SK-N-SH treated with all-trans-retinoic acid at 6 μM for 48 hours (cell line): ENCODE results near the gene ARRDC3.

Experiments
- ATAC-seq: fragments of 200-7000 bp; cut with Tn5 transposase; 3 replicates; pipeline ENCODE4 v1.9.1; 2020; ENCODE audit warnings: mild to moderate bottlenecking, moderate library complexity
- ARNTL ChIP-seq: fragments of 450-650 bp; formaldehyde crosslinking; IDR thresholded peaks from 2 replicates; pipeline ENCODE4 v1.5.0; 2020; ENCODE audit warnings: low read depth, mild to moderate bottlenecking, moderate library complexity, borderline replicate concordance
- BACH2 ChIP-seq: fragments of 250-450 bp; sonication (Bioruptor Pico); IDR thresholded peaks from 2 replicates; pipeline ENCODE4 v1.9.0; 2021; ENCODE audit warnings: mild to moderate bottlenecking, borderline replicate concordance
- CSDC2 ChIP-seq: fragments of 250-450 bp; sonication (Bioruptor Pico); IDR thresholded peaks from 2 replicates; pipeline ENCODE4 v1.5.0; 2020; ENCODE audit warnings: mild to moderate bottlenecking, moderate library complexity
- ESRRG ChIP-seq: fragments of 250-450 bp; sonication (Bioruptor Pico); IDR thresholded peaks from 2 replicates; pipeline ENCODE4 v1.6.1; 2021; ENCODE audit warnings: mild to moderate bottlenecking
- GLIS3 ChIP-seq: fragments of 250-450 bp; sonication (Bioruptor Pico); IDR thresholded peaks from 2 replicates; pipeline ENCODE4 v1.5.0; 2020; ENCODE audit warnings: mild to moderate bottlenecking, moderate library complexity
- ISL1 ChIP-seq: fragments of 250-450 bp; sonication (Bioruptor Pico); IDR thresholded peaks from 2 replicates; pipeline ENCODE4 v2.1.2; 2022; ENCODE audit warnings: mild to moderate bottlenecking, moderate library complexity
- OSR1 ChIP-seq: fragments of 250-450 bp; sonication (Bioruptor Pico); IDR thresholded peaks from 2 replicates; pipeline ENCODE4 v1.8.0; 2022; ENCODE audit warnings: moderate library complexity, mild to moderate bottlenecking, inconsistent platforms
- PPARA ChIP-seq: fragments of 250-450 bp; sonication (Bioruptor Pico); IDR thresholded peaks from 2 replicates; pipeline ENCODE4 v1.5.0; 2020; ENCODE audit warnings: mild to moderate bottlenecking, borderline replicate concordance
- RARB ChIP-seq: fragments of 250-450 bp; sonication (Bioruptor Pico); IDR thresholded peaks from 2 replicates; pipeline ENCODE4 v1.8.0; 2021; ENCODE audit warnings: mild to moderate bottlenecking, moderate library complexity
- SNAI2 ChIP-seq: fragments of 250-450 bp; sonication (Bioruptor Pico); IDR thresholded peaks from 2 replicates; pipeline ENCODE4 v1.5.0; 2020; ENCODE audit warnings: mild to moderate bottlenecking, moderate library complexity
- TCF4 ChIP-seq: fragments of 250-450 bp; sonication (Bioruptor Pico); IDR thresholded peaks from 2 replicates; pipeline ENCODE4 v1.8.0; 2021; ENCODE audit warnings: mild to moderate bottlenecking, moderate library complexity, borderline replicate concordance
- ZC3H10 ChIP-seq: fragments of 250-450 bp; sonication (Bioruptor Pico); IDR thresholded peaks from 2 replicates; pipeline ENCODE4 v1.5.1; 2021; ENCODE audit warnings: mild to moderate bottlenecking, moderate library complexity
- ZFP3 ChIP-seq: fragments of 250-450 bp; sonication (Bioruptor Pico); IDR thresholded peaks from 2 replicates; pipeline ENCODE4 v1.5.0; 2020; ENCODE audit warnings: mild to moderate bottlenecking, moderate library complexity
- ZFP30 ChIP-seq: fragments of 450-650 bp; formaldehyde crosslinking; IDR thresholded peaks from 2 replicates; pipeline ENCODE4 v1.5.0; 2022; ENCODE audit warnings: mild to moderate bottlenecking, moderate library complexity
- ZNF70 ChIP-seq: fragments of 450-650 bp; formaldehyde crosslinking; IDR thresholded peaks from 2 replicates; pipeline ENCODE4 v1.5.0; 2020; ENCODE audit warnings: mild to moderate bottlenecking, moderate library complexity
- ZNF8 ChIP-seq: fragments of 450-650 bp; formaldehyde crosslinking; IDR thresholded peaks from 2 replicates; pipeline ENCODE4 v1.5.0; 2020; ENCODE audit warnings: mild to moderate bottlenecking, moderate library complexity
- TF ChIP-seq, protein P1 (sequence below): fragments of 250-450 bp; sonication (Bioruptor Pico); IDR thresholded peaks from 2 replicates; pipeline ENCODE4 v1.8.0; 2020; ENCODE audit warnings: mild to moderate bottlenecking, moderate library complexity, borderline replicate concordance
- TF ChIP-seq, protein P2 (sequence below): fragments of 250-450 bp; sonication (Bioruptor Pico); IDR thresholded peaks from 2 replicates; pipeline ENCODE4 v1.5.1; 2020; ENCODE audit warnings: low read depth, mild to moderate bottlenecking, moderate library complexity
- TF ChIP-seq, protein P3 (sequence below): fragments of 250-450 bp; sonication (Bioruptor Pico); IDR thresholded peaks from 2 replicates; pipeline ENCODE4 v1.8.0; 2021; ENCODE audit warnings: low read depth, mild to moderate bottlenecking, moderate library complexity, borderline replicate concordance
- TF ChIP-seq, protein P4 (sequence below): fragments of 250-450 bp; sonication (Bioruptor Pico); IDR thresholded peaks from 2 replicates; pipeline ENCODE4 v1.5.0; 2020; ENCODE audit warnings: mild to moderate bottlenecking, moderate library complexity
- TF ChIP-seq, protein P5 (sequence below): fragments of 250-450 bp; sonication (Bioruptor Pico); IDR thresholded peaks from 2 replicates; pipeline ENCODE4 v1.5.1; 2021; ENCODE audit warnings: mild to moderate bottlenecking, moderate library complexity

Gene ARRDC3

DNA sequence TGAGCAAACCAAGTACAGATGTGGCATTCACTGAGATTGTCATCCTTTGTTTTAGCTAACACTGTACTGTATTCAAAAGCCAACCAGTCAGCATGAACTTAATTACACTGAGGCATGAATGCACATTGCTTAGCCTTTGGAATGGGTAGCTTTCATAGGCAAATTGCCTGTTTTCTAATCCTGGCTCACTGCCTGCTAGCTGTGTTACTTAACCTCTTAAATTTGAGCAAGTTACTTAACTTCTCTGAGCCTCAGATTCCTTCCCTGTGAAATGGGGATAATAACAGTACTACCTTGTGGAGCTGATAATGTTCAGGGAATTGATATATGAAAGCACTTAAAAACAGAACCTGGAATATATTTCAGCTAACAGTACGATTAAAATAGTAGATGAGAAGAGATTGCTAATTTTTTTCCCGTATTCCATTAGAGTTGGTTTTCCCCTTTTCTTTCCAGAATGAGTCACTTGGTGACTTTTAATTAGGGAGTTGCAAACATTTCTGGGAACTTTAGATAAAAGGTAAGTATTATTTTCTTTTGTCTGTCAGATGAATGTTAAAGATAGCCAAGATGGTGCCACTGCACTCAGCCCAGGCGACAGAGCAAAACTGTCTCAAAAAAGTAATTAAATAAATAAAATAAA lies 43.9 kb downstream of the ARRDC3 start:
- ATAC-seq: peak; percentile 75
- TF ChIP-seq ISL1: peak; percentile 91
- TF ChIP-seq BACH2 (CRISPR knock-in tag): no peak

DNA sequence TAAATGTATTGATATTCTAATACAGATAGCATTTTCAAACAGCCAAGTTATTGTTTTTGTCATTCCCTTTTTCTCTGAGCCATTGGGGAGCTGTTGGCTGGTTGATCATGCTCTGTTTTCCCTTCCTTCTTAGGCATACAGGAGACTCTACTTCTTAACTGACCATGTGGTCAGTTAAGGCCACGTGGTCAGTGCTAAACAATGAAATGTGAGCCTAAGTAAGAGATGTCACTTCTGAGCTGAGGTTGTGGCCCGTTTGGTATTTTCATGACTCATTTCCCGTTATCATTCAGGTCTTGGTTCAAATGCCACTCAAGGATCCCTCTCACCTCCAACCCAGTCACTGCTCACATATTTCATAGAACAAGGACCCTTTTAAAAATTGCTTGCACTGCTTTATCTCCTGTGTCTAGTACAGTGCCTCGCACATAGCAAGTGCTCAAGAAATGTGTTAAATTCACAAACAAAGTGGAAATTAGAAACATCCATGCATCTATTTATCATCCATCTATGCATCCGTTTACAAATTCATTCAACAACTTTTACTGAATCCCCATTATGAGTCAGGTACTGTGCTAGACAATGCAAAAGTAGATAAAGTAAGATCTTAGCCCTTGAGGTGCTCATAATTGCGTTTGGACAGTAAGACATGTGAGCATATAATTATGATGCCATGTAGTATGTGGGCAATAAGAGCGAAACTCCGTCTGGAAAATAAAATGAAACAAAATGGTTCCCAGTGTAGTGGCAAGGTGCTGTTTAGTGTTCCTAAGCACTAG lies 50.7 kb downstream of the ARRDC3 start:
- TF ChIP-seq, protein P1, sequence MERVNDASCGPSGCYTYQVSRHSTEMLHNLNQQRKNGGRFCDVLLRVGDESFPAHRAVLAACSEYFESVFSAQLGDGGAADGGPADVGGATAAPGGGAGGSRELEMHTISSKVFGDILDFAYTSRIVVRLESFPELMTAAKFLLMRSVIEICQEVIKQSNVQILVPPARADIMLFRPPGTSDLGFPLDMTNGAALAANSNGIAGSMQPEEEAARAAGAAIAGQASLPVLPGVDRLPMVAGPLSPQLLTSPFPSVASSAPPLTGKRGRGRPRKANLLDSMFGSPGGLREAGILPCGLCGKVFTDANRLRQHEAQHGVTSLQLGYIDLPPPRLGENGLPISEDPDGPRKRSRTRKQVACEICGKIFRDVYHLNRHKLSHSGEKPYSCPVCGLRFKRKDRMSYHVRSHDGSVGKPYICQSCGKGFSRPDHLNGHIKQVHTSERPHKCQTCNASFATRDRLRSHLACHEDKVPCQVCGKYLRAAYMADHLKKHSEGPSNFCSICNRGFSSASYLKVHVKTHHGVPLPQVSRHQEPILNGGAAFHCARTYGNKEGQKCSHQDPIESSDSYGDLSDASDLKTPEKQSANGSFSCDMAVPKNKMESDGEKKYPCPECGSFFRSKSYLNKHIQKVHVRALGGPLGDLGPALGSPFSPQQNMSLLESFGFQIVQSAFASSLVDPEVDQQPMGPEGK (CRISPR knock-in tag): no peak
- TF ChIP-seq ISL1: no peak
- TF ChIP-seq ZNF8 (CRISPR knock-in tag): no peak
- TF ChIP-seq, protein P2, sequence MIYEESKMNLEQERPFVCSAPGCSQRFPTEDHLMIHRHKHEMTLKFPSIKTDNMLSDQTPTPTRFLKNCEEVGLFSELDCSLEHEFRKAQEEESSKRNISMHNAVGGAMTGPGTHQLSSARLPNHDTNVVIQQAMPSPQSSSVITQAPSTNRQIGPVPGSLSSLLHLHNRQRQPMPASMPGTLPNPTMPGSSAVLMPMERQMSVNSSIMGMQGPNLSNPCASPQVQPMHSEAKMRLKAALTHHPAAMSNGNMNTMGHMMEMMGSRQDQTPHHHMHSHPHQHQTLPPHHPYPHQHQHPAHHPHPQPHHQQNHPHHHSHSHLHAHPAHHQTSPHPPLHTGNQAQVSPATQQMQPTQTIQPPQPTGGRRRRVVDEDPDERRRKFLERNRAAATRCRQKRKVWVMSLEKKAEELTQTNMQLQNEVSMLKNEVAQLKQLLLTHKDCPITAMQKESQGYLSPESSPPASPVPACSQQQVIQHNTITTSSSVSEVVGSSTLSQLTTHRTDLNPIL (CRISPR knock-in tag): no peak
- TF ChIP-seq OSR1: no peak
- no peak for TF ChIP-seq TCF4 (CRISPR knock-in tag)
- TF ChIP-seq, protein P3, sequence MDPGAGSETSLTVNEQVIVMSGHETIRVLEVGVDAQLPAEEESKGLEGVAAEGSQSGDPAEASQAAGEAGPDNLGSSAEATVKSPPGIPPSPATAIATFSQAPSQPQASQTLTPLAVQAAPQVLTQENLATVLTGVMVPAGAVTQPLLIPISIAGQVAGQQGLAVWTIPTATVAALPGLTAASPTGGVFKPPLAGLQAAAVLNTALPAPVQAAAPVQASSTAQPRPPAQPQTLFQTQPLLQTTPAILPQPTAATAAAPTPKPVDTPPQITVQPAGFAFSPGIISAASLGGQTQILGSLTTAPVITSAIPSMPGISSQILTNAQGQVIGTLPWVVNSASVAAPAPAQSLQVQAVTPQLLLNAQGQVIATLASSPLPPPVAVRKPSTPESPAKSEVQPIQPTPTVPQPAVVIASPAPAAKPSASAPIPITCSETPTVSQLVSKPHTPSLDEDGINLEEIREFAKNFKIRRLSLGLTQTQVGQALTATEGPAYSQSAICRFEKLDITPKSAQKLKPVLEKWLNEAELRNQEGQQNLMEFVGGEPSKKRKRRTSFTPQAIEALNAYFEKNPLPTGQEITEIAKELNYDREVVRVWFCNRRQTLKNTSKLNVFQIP (CRISPR knock-in tag): no peak
- no peak for TF ChIP-seq ESRRG (CRISPR knock-in tag)
- TF ChIP-seq ZNF70 (CRISPR knock-in tag): no peak
- TF ChIP-seq, protein P4, sequence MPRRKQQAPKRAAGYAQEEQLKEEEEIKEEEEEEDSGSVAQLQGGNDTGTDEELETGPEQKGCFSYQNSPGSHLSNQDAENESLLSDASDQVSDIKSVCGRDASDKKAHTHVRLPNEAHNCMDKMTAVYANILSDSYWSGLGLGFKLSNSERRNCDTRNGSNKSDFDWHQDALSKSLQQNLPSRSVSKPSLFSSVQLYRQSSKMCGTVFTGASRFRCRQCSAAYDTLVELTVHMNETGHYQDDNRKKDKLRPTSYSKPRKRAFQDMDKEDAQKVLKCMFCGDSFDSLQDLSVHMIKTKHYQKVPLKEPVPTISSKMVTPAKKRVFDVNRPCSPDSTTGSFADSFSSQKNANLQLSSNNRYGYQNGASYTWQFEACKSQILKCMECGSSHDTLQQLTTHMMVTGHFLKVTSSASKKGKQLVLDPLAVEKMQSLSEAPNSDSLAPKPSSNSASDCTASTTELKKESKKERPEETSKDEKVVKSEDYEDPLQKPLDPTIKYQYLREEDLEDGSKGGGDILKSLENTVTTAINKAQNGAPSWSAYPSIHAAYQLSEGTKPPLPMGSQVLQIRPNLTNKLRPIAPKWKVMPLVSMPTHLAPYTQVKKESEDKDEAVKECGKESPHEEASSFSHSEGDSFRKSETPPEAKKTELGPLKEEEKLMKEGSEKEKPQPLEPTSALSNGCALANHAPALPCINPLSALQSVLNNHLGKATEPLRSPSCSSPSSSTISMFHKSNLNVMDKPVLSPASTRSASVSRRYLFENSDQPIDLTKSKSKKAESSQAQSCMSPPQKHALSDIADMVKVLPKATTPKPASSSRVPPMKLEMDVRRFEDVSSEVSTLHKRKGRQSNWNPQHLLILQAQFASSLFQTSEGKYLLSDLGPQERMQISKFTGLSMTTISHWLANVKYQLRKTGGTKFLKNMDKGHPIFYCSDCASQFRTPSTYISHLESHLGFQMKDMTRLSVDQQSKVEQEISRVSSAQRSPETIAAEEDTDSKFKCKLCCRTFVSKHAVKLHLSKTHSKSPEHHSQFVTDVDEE (CRISPR knock-in tag): no peak
- TF ChIP-seq, protein P5, sequence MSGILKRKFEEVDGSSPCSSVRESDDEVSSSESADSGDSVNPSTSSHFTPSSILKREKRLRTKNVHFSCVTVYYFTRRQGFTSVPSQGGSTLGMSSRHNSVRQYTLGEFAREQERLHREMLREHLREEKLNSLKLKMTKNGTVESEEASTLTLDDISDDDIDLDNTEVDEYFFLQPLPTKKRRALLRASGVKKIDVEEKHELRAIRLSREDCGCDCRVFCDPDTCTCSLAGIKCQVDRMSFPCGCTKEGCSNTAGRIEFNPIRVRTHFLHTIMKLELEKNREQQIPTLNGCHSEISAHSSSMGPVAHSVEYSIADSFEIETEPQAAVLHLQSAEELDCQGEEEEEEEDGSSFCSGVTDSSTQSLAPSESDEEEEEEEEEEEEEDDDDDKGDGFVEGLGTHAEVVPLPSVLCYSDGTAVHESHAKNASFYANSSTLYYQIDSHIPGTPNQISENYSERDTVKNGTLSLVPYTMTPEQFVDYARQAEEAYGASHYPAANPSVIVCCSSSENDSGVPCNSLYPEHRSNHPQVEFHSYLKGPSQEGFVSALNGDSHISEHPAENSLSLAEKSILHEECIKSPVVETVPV (CRISPR knock-in tag): no peak
- TF ChIP-seq PPARA (CRISPR knock-in tag): no peak
- TF ChIP-seq BACH2 (CRISPR knock-in tag): no peak
- TF ChIP-seq ZFP3: no peak
- TF ChIP-seq ARNTL (CRISPR knock-in tag): no peak
- peak; percentile 97 for ATAC-seq

DNA sequence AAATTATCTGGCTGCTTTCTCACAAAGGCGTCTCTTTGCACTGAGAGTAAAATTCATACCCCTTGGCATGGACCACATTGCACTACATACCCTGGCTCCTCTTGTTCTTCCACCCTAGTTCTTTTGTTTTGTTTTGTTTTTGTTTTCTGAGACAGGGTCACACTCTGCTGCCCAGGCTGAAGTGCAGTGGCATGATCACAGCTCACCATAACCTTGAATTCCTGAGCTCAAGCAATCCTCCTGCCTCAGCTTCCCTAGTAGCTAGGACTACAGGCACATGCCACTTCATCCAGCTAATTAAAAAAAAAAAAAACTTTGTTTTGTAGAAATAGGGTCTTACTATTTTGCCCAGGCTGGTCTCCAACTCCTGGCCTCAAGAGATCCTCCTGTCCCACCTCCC lies 51.4 kb downstream of the ARRDC3 start:
- ATAC-seq: no peak
- TF ChIP-seq GLIS3 (no peak), RARB (CRISPR knock-in tag) (no peak), BACH2 (CRISPR knock-in tag) (no peak), ZNF8 (CRISPR knock-in tag) (no peak), ZNF70 (CRISPR knock-in tag) (no peak), ISL1 (no peak), CSDC2 (CRISPR knock-in tag) (no peak), OSR1 (no peak), ZC3H10 (no peak), SNAI2 (CRISPR knock-in tag) (no peak), ZFP3 (no peak), ZFP30 (CRISPR knock-in tag) (no peak), PPARA (CRISPR knock-in tag) (no peak), ESRRG (CRISPR knock-in tag) (no peak)
- TF ChIP-seq, protein P1 (CRISPR knock-in tag): no peak
- TF ChIP-seq, protein P2 (CRISPR knock-in tag): no peak
- TF ChIP-seq, protein P3 (CRISPR knock-in tag): no peak
